Smooth muscle cell (in vitro differentiated cells): Measurements from ENCODE around the gene C13orf46. TPM values are rescaled to one million over a fixed set of nuclear protein-coding genes. Genes with fewer than 3 reads are reported as not detected.

Experiments
- DNase-seq: peaks from one replicate; lab custom pipeline; 2025; ENCODE audit not compliant: unreplicated experiment; lab: John Stamatoyannopoulos, UW
- H2AFZ ChIP-seq: fragments of 200-600 bp; sonication (generic); 2 replicates; pipeline ENCODE4 v1.6.0; 2016; ENCODE audit warnings: antibody characterized with exemption, low read depth, mild to moderate bottlenecking
- H3F3A ChIP-seq: fragments of 200-600 bp; sonication (generic); 2 replicates; pipeline ENCODE4 v1.6.0; 2017; ENCODE audit warnings: antibody characterized with exemption, low read depth
- H3K27ac ChIP-seq: fragments of 200-600 bp; sonication (generic); 2 replicates; pipeline ENCODE4 v1.5.1; 2016; ENCODE audit warnings: low read depth, mild to moderate bottlenecking
- H3K27me3 ChIP-seq: fragments of 200-600 bp; sonication (generic); 2 replicates; pipeline ENCODE4 v1.6.1; 2016; ENCODE audit warnings: low read depth, mild to moderate bottlenecking
- H3K36me3 ChIP-seq: fragments of 200-600 bp; sonication (generic); 2 replicates; pipeline ENCODE4 v1.5.1; 2016; ENCODE audit warnings: low read depth
- H3K4me1 ChIP-seq: fragments of 200-600 bp; sonication (generic); 2 replicates; pipeline ENCODE4 v1.5.1; 2016; ENCODE audit warnings: low read depth
- H3K4me2 ChIP-seq: fragments of 200-600 bp; sonication (generic); 2 replicates; pipeline ENCODE4 v1.6.0; 2016; ENCODE audit warnings: mild to moderate bottlenecking
- H3K4me3 ChIP-seq: fragments of 200-600 bp; sonication (generic); 2 replicates; pipeline ENCODE4 v1.5.1; 2016; ENCODE audit warnings: mild to moderate bottlenecking
- H3K79me2 ChIP-seq: fragments of 200-600 bp; sonication (generic); 2 replicates; pipeline ENCODE4 v1.6.0; 2016; ENCODE audit warnings: low read depth, mild to moderate bottlenecking
- H3K9ac ChIP-seq: fragments of 200-600 bp; sonication (generic); 2 replicates; pipeline ENCODE4 v1.6.0; 2016; ENCODE audit warnings: low read depth
- H3K9me3 ChIP-seq: fragments of 200-600 bp; sonication (generic); replicated peaks from 2 replicates; pipeline ENCODE4 v1.5.1; 2016; ENCODE audit warnings: low read depth
- H4K20me1 ChIP-seq: fragments of 200-600 bp; sonication (generic); 2 replicates; pipeline ENCODE4 v1.6.0; 2016; ENCODE audit warnings: low read depth
- WGBS: methylation state at CpG from one replicate; pipeline ENCODE4 v1.1.7; 2016; ENCODE audit warnings: low lambda C conversion rate; 5-methylcytosine and 5-hydroxymethylcytosine counted together
- polyA plus RNA-seq: library from polyadenylated mRNA; unstranded; fragments of >200 nt; fragmentation: Nextera tagmentation; extraction: Ambion mirVana; gene quantifications from 2 replicates; pipeline ENCODE4 v1.2.1, GENCODE V29; 2016
- total RNA-seq: library from RNA; depleted of rRNA; stranded (reverse); fragments of >200 nt; gene quantifications from 2 replicates; pipeline ENCODE4 v1.2.3, GENCODE V29; 2014
- TF ChIP-seq, protein P1 (sequence below): fragments of 200-600 bp; sonication (generic); IDR thresholded peaks from 2 replicates; pipeline ENCODE4 v1.5.1; 2017; ENCODE audit warnings: borderline replicate concordance, mild to moderate bottlenecking, antibody characterized with exemption; ENCODE audit not compliant: insufficient read depth, poor library complexity, severe bottlenecking

Gene C13orf46
- total and polyA plus RNA-seq, 2 experiments from 2014 or later = 0.26 to 5.8 TPM

DNA sequence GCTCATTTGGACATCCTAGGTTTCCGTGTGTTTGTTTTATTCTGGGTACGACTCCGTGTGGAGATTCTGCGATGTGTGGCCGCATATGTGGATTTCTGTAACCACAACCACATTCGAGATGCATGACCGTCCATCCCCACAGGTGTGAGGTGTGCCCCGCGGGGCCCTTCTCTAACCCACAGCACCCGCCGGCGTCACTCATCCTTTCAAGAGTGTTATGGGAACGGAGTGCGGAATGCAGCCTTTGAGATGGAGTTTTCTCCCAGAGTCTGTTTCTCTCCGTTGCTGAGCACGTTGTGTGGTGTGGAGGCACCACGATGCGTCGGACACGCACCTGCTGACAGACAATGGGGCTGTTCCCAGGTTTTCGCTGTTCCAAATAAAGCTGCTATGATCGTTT, 40.0 kb downstream of the C13orf46 start:
- Histone ChIP-seq H3K27me3 (no peaks in the 10 kb centered on the region), H4K20me1 (no peaks in the 10 kb centered on the region), H3K9ac (no peak overlapping the region), H3K4me2 (no peak overlapping the region), H3K4me1 (no peaks in the 10 kb centered on the region), H3K9me3 (no peaks in the 10 kb centered on the region), H3K36me3 (no peaks in the 10 kb centered on the region), H3K4me3 (no peak overlapping the region), H2AFZ (no peak overlapping the region), H3K27ac (no peak overlapping the region), H3F3A (no peaks in the 10 kb centered on the region), H3K79me2 (no peaks in the 10 kb centered on the region)
- TF ChIP-seq, protein P1, sequence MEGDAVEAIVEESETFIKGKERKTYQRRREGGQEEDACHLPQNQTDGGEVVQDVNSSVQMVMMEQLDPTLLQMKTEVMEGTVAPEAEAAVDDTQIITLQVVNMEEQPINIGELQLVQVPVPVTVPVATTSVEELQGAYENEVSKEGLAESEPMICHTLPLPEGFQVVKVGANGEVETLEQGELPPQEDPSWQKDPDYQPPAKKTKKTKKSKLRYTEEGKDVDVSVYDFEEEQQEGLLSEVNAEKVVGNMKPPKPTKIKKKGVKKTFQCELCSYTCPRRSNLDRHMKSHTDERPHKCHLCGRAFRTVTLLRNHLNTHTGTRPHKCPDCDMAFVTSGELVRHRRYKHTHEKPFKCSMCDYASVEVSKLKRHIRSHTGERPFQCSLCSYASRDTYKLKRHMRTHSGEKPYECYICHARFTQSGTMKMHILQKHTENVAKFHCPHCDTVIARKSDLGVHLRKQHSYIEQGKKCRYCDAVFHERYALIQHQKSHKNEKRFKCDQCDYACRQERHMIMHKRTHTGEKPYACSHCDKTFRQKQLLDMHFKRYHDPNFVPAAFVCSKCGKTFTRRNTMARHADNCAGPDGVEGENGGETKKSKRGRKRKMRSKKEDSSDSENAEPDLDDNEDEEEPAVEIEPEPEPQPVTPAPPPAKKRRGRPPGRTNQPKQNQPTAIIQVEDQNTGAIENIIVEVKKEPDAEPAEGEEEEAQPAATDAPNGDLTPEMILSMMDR = no peak
- 96% methylated on average over 22 of the region's 22 CpGs for WGBS
- no peak for DNase-seq

DNA sequence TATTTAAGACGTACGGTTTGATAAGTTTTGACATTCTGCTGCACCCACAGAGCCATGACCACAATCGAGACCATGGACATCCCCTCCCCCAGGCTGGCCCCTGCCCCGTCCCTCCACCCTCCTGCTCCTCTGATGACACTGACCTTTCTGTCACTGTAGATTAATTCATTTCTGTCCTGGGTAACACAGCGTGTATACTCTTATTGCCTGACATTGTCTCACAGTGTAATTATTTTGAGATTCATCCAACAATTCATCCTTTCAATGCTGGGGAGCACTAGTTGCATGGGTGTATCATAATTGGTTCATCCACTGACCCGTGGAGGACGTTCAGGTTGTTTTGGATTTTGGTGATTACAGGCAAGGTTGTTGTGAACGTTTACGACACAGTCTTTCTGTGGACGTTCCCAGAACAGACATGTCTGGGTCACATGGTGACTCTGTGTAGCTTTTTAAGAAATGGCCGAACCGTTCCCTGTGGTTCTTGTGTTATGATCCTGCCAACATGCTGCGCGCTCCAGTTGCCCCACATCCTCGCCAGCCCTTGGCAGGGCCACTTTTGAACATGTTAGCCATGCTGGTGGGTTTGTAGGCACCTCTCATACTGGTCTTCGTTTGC, 41.9 kb downstream of the C13orf46 start:
- Histone ChIP-seq H3K36me3 (no peaks in the 10 kb centered on the region), H3K4me1 (no peaks in the 10 kb centered on the region), H3K27me3 (no peaks in the 10 kb centered on the region), H3K4me2 (no peak overlapping the region), H3K4me3 (no peak overlapping the region), H2AFZ (no peak overlapping the region), H3K79me2 (no peaks in the 10 kb centered on the region), H3K9ac (no peak overlapping the region), H3K9me3 (no peaks in the 10 kb centered on the region), H3K27ac (no peak overlapping the region), H3F3A (no peaks in the 10 kb centered on the region), H4K20me1 (no peaks in the 10 kb centered on the region)
- TF ChIP-seq, protein P1 = no peak
- DNase-seq = no peak
- WGBS = 94% methylated on average over 16 of the region's 16 CpGs

DNA sequence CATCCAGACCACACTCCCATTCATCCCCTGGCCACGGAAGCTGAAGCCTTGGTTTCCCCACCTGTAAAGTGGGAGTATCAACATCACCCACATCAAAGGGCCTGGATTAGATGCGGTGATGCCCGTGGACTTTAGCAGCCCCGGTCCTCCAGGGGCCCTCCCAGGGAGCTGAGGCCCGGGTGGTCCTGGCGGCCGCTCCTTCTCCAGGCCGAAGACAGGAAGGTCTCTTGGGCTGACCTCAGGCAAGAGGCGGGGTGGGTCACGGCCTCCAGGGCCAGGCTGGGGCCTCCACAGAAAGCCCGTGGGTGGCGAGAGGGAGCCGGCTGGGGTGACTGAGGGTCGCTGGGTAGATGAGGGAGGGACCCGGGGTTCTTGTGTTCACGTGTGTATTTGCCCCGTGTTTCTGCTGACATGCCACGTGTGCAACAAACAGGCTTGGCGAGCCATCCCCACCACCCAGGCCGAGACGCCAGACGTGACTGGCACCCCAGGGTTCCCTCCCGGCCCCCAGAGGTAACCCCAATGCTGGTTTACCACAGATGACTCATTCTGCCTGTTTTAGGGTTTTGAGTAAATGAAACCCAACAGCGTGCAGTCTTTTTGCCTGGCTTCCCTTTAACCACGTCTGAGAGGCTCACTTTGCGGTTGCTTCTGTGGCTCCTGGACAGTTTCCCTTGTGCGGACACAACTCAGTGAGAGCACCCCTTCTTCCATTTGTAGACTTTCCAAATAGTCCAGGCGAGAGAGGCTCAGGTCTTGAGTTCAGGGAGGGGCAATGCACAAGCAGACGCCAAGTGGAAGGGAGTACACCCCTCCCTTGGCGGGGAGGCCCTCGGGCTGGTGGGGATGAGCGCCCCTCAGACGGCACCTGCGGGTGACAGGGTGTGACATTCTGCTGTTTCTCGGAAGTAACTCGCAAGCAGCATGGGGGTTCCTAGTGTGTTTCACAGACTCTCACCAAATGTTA, 42.9 kb downstream of the C13orf46 start:
- no peak overlapping the region for H3K9ac ChIP-seq
- no peaks in the 10 kb centered on the region for H3F3A ChIP-seq
- no peaks in the 10 kb centered on the region for H3K79me2 ChIP-seq
- H3K4me3 ChIP-seq = no peak overlapping the region
- TF ChIP-seq, protein P1 = no peak
- H3K9me3 ChIP-seq = no peaks in the 10 kb centered on the region
- H3K4me1 ChIP-seq = no peaks in the 10 kb centered on the region
- no peaks in the 10 kb centered on the region for H3K36me3 ChIP-seq
- 93% methylated on average over 36 of the region's 36 CpGs for WGBS
- H4K20me1 ChIP-seq = no peaks in the 10 kb centered on the region
- H3K27me3 ChIP-seq = no peaks in the 10 kb centered on the region
- no peak overlapping the region for H3K4me2 ChIP-seq
- no peak for DNase-seq
- H2AFZ ChIP-seq = no peak overlapping the region
- no peak overlapping the region for H3K27ac ChIP-seq
